GM18511 (cell line): ENCODE data around the gene ZNF80.
"Not testable (repeated sequence)": the region's sequence is repeated elsewhere in the genome, so short reads cannot be mapped to it uniquely, and the experiment has no call there.

ENCODE experiments used
- ATAC-seq: cut with Tn5 transposase; IDR thresholded peaks from one replicate; pipeline ENCODE4 v1.9.1; 2021; ENCODE audit warnings: mild to moderate bottlenecking, moderate library complexity; ENCODE audit not compliant: unreplicated experiment

ZNF80 gene

DNA sequence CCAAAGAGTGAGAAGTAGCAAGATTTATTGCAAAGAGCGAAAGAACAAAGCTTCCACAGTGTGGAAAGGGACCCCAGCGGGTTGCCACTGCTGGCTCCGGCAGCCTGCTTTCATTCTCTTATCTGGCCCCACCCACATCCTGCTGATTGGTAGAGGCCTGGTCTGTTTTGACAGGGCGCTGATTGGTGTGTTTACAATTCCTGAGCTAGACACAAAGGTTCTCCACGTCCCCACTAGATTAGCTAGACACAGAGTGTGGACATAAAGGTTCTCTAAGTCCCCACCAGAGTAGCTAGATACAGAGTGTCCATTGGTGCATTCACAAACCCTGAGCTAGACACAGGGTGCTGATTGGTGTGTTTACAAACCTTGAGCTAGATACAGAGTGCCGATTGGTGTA is at the start of gene ZNF80:
Gene ZNF80, minus strand, starts transcription at position 101 of the 400 bp plus-strand sequence. CDS start 504 bp downstream, outside the sequence.
- not testable (repeated sequence) for ATAC-seq

DNA sequence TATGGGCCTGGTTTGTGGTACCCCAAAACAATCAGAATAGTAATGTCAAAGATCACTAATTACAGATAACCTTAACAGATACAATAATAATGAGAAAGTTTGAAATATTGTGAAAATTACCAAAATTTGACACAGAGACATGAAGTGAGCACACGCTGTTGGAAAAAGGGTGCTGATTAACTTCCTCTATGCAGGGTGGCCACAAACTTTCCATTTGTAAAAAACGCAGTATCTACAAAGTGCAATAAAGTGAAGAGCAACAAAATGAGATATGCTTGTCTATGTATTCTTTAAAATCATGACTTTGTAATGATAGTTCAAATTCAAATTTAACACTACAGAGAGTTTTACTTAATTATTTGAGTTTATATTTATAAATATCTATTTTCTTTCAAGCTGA is 48.9 kb upstream of the ZNF80 start:
- ATAC-seq: no peak

DNA sequence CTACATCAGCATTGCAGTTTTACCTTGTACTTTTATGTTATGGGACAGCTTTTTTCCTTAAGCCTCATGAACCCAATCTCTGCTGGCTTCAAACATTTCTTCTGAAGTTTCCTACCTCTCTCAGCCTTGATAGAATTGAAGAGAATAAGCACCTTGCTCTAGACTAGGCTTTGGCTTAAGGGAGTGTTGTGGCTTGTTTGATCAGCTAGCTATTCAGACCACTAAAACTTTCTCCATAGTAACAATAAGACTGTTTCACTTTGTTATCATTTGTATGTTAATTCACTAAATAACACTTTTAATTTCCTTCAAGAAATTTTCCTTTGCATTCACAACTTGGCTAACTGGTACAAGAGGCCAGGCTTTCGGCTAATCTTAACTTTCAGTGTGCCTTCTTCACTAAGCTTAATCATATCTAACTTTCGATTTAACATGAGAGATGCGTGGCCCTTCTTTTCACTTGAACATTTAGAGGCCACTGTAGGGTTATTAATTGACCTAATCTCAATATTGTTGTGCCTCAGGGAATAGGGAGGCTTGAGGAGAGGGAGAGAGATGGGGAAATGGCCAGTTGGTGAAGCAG is 48.4 kb upstream of the ZNF80 start:
- ATAC-seq: peak; percentile 55

DNA sequence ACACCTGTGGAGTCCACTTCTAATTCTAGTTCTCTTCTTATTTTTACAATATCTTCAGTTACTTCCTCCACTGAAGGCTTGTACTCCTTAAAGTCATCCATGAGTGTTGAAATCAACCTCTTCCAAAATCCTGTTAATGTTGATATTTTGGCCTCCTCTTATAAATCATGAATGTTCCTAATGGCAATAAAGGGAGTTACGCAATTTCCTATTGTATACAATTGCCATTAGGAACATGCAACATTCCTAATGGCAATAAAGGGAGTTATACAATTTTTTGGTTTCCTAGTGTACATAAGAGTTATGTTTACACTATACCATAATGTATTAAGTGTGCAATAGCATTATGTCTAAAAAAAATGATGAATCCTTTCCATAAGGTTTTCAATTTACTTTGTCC is 47.3 kb upstream of the ZNF80 start:
- ATAC-seq: no peak

DNA sequence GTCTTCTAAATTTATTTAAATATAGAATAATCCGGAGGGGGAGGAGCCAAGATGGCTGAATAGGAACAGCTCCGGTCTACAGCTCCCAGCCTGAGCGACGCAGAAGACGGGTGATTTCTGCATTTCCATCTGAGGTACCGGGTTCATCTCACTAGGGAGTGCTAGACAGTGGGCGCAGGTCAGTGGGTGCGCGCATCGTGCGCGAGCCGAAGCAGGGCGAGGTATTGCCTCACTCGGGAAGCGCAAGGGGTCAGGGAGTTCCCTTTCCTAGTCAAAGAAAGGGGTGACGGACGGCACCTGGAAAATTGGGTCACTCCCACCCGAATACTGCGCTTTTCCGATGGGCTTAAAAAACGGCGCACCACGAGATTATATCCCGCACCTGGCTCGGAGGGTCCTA is 39.5 kb upstream of the ZNF80 start:
- ATAC-seq: not testable (repeated sequence)

DNA sequence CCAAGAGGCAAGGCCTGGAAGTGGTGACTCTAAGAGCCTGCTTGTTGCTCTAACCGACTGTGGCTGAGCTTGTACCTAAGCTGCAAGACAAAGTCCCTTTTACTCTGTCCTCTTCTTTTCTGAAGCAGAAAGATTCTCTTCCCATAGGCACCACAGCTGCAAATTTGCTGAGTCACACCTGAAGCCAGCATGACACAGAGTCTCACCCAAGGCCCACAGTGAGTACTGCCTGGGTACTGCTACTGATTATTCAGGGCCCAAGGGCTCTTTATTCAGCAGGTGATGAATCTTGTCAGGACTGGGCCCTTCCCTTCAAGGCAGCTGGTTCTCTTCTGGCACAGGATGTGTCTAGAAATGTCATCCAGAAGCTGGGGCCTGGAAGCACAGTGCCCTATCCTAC is 37.6 kb upstream of the ZNF80 start:
- ATAC-seq: no peak

DNA sequence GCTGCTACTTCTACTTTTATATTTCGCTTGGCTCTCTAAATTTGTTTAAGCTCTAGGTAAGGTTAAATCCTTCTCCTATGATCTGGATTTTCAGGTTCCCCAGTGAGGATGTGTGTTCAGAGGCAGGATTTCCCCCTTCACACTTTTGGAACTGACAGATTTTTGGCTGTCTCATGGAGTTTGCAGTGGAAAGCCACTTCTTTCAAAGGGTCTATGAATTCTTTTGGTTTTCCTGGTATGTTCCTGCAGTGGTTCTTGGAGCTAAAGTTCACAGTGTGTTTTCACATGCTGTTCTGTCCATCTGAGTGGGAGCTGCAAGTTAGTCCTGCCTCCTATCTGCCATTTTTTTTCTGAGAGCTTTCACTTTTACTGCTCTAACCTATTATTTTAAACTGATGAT is 34.9 kb upstream of the ZNF80 start:
- ATAC-seq: no peak

DNA sequence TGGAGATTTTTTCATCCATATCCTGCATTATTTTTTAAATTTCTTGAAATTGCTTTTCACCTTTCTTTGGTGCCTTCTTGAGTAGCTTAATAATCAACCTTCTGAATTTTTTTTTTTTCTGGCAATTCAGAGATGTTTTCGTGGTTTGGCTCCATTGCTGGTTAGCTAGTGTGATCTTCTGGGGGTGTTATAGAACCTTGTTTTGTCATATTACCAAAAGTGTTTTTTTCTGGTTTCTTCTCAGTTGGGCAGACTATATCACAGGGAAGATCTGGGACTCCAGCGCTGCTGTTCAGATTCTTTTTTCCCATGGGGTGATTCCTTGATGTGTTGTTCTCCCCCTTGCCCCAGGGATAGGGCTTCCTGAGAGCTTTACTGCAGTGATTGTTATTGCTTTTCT is 32.6 kb upstream of the ZNF80 start:
- no peak for ATAC-seq

DNA sequence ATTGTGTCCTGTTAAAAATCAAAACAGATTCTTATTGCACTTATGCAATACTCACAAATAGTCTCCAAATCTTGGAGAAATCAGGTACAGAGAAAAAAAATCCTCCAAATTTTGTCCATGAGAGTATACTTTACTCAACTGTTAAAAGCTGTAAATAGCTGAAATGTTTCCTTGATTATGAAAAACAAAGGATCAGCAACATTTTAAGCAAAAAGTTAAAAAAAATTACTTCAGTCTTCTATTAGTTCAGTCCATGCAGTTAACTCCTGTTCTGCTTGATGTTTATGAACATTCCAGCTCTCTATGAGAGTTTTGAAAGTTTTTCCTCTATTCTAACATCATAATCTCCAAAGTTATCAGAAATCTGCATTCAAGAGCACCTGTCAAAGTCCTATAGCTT is 22.8 kb upstream of the ZNF80 start:
- ATAC-seq: no peak

DNA sequence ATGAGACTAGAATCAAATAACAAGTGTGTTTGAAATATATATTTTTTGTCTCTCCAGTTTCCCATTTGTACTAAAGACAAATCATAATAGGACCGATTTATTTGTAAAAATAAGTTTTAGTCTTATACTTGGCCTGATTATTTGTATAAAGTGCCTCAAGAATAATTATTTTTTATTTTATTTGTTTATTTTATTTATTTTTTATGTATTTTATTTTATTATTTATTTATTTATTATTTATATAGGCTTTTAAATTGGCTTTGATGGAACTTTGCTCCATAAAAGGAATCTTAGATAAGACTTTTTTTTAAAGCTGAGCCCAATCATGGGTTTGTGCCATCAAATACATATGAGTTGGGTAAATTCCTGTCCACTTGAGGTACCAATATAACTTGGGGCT is 22.2 kb upstream of the ZNF80 start:
- ATAC-seq: no peak

DNA sequence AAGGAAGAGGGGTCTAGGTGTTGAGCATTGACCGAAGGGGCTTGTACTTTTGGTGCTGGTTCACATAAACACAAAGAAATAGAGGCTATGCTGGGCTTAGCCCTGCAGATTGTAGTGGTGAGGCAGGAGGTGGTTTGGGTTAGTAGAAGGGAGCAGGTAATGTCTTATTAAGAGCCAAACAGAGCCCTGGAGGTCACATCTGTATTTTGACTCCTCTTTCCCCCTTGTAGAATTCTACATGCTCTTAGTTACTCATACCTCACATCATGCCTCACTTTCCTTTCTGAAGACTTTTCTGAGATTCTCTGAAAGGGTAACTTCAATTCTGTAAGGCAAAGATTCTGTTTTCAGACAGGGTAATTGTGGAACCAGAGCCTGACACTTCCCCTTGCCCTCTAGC is 16.1 kb upstream of the ZNF80 start:
- ATAC-seq: no peak

DNA sequence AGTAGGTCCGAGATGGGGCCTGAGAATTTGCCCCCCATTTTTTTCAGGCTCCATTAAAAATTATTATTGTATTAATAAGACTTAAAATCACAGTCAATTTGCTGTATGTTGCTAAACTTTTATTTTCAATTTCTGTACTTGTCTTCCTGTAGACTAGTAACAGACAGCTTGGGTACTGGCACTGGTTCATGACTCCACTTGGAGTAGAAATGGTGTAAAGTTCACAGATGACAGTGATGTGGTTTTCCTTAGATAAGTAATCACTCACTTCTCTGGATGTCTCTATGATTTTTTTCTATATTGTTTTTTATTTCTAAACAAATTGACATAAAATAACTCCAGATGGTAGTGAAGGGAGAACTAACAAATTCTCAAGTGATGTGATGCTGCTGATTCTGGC is 15.6 kb upstream of the ZNF80 start:
- no peak for ATAC-seq

DNA sequence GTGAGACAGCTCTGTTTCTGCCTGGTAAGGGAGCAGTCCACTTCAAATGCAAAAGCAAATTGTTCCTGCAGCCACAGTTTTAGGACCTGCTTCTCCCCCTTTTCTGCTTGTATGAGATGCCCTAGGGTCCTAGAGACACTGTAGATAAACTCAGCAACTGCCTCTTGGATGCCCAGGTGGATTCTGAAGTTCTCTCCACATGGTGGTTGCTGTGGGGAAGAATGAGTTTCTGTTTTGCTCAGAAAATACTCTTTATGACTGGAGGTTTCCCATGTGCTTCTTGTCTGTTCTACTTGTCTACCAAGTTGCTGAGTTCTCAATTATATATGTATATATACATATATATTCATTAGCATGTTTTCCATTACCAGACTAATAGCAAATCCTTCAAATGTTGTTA is 5.6 kb upstream of the ZNF80 start:
- peak; percentile 99 for ATAC-seq

DNA sequence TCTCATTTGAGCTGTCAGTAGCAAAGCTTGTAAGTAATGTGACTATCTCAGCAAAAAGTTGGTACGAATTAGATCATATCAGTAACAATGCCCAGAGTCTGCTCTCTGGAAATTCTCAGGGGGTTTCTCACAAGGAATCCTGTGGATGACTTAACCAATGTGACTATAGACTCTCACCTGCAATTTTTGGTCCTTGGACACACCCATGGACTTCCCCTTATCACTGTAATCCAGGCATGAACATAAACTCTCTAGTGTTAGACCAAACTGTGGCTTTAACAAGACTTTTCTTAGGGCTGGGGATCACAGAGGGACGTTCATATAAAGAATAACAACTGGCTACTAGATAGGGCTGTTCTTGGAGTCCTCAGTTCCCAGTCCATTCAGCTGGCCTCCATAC is 3.9 kb upstream of the ZNF80 start:
- ATAC-seq: no peak

DNA sequence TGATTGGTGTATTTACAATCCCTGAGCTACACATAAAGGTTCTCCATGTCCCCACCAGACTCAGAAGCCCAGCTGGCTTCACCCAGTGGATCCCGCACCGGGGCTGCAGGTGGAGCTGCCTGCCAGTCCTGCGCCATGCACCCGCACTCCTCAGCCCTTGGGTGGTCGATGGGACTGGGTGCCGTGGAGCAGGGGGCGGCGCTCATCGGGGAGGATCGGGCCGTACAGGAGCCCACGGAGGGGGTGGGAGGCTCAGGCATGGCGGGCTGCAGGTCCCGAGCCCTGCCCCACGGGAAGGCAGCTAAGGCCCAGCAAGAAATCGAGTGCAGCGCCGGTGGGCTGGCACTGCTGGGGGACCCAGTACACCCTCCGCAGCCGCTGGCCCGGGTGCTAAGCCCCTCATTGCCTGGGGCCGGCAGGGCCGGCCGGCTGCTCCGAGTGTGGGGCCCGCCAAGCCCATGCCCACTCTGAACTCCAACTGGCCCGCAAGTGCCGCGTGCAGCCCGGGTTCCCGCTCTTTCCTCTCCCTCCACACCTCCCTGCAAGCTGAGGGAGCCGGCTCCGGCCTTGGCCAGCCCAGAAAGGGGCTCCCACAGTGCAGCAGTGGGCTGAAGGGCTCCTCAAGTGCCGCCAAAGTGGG is 888 bp upstream of the ZNF80 start:
- ATAC-seq: not testable (repeated sequence)

DNA sequence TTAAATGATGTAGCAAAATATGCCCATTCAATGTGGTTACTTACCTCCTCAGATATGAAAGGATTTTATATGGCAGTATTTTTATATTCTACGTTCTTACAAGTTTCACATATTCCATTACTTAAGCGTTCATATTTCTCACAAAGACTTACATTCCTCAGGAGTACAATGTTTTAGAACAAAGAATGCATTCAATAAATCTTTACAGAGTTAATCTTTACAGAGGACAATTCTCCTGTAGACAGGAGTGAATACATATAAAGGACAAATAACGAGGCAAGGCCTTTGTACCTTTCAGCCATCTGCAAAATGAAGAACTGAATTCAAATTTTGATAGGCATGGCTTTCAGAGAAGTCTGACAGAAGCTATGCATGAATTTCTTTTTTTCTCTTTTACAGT is 1.9 kb downstream of the ZNF80 start:
- no peak for ATAC-seq

DNA sequence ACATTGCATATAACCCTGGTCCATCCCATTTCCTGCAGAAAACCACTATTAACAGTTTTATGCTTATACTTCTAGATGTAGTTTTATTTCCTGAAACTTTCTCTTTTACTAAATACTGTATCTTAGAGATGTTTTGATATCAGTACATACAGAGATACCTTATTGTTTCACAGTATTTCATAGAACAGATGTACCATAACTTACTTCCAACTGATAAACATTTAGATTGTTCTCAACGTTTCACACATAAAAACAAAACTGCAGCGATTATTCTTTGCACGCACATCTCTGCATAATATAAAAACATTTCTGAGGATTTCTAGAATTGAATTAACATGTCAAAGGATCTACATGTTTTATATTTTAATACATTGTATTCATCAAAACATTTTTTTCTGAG is 2.6 kb downstream of the ZNF80 start:
- no peak for ATAC-seq

DNA sequence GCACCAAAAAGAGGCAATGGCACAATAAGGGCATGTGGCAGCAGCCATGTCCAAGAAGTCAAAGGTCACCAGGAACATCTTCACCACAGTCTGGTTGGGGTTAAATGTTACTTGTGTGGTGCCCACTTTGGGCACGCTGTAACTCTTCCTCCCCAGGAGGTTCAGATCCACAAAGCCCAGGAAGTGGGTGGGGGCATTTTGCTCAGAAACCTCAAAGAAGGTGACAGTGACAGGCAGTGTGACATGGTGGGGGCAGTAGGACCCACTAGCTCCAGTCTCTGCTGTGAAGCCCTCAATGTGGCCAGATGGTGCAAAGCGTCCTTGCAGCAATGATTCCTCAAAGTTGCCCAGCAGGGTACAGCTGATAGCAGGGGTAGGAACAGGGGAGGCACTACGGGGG is 5.8 kb downstream of the ZNF80 start:
- ATAC-seq: no peak

DNA sequence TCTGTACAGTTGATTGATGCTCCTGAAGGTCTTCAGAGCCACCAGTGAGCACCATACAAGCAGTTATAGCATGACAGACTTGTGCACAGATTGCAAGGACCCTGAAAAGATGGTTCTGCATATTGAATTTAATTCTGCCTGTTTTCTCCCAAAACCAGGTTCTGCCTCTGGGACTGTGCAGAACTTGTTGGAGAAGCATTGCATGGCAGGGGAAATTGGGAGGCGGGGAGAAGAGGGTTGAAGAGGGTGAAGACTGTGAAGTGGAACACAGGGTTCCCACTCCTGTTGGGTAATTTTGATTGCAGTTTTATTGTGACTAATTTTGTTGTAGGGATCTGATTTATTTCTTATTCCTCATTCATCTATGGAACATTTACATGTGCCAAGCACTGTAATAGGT is 10.3 kb downstream of the ZNF80 start:
- ATAC-seq: no peak

DNA sequence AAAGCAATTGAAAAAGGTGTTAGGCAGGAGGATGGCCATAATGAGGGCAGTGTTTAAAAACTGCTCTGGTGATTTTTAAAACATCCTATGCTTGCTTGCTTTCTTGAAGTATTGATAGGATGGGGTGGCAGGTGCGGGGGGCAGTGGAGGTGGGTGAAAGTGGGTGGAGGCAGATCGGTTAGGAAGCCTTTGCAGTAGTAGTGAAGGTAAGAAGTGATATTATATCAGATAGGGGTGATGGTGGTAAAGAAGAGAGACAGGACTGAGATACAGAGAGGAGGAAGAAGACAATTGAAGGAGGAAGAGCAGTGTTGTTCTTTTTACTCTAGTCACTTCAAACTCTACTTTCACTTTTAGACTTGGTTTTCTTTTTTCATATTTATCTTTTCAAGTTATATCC is 11.1 kb downstream of the ZNF80 start:
- no peak for ATAC-seq

DNA sequence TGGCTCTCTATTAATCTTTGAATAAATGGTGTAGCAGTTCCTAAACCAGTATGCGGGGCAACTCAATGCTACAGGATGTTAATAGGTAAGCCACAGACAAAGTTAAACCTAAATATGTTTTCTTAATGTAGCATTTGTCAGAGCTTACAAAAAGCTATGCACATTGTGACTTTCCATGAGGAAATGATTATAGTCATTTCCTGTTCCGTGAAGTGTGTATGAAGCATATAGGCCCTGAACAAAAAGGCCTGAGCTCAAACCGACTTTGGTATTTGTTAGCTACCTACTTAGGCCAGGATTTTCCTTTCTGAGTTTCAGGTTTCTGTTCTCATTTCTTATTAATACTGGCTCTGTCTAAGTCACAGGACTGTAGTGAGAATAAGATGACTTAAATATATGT is 14.2 kb downstream of the ZNF80 start:
- peak; percentile 89 for ATAC-seq

DNA sequence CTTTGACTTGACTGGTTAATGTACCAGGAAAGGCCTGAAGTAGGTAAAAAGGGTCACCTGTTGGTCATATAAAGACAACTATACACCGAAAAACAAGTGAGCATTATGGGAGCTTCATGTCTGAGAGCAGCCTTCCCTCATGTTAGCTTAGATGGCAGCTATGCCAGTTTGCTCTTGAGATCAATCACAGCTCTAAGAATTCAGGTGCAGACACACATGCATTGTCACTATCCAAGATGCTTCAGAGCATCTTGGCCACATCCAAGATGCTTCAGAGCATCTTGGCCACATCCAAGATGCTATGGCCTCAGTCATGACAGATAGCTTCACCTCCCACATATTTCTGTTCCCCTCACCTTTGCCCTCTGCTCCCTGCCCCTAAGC is 15.5 kb downstream of the ZNF80 start:
- no peak for ATAC-seq
